Transverse colon (tissue), 4 donors: ENCODE data around the gene CDH15. TPM values are rescaled to one million over a fixed set of nuclear protein-coding genes. Genes with fewer than 3 reads are reported as not detected.

ENCODE experiments used
- DNase-seq: peaks from one replicate; pipeline ENCODE4 v3.0.0-alpha.2; 2019
- H3K27ac ChIP-seq, 4 donors: fragments of 200-600 bp; sonication (generic); 2 replicates each; pipeline ENCODE4 v1.5.1; 2016 to 2018; ENCODE audit warnings: inconsistent platforms in 4 of 4
- H3K27me3 ChIP-seq: fragments of 200-600 bp; sonication (generic); 2 replicates; pipeline ENCODE4 v1.5.1; 2017; ENCODE audit warnings: inconsistent platforms
- H3K36me3 ChIP-seq, 4 donors: fragments of 200-600 bp; sonication (generic); 2 replicates each; pipeline ENCODE4 v1.5.1; 2017 to 2019; ENCODE audit warnings: inconsistent platforms in 4 of 4
- H3K4me1 ChIP-seq, 4 donors: fragments of 200-600 bp; sonication (generic); 2 replicates each; pipeline ENCODE4 v1.5.1; 2017 to 2020; ENCODE audit warnings: inconsistent platforms in 4 of 4
- H3K4me3 ChIP-seq, 4 donors: fragments of 200-600 bp; sonication (generic); 1 replicate in 1 of 4; 2 replicates in 3 of 4; pipeline versions ENCODE4 v1.5.1 to v1.6.1; 2017 to 2019; ENCODE audit warnings: inconsistent platforms in 4 of 4
- H3K9me3 ChIP-seq, 2 donors: fragments of 200-600 bp; sonication (generic); 2 replicates each; pipeline ENCODE4 v1.5.1; 2017 to 2019; ENCODE audit warnings: inconsistent platforms in 2 of 2
- CTCF ChIP-seq, 5 experiments: fragments of 200-600 bp in 3 of 5; fragments of 450-650 bp in 2 of 5; sonication (generic) in 3 of 5; IDR thresholded peaks; 1 replicate in 2 of 5; 2 replicates in 3 of 5; pipeline ENCODE4 v1.5.1; 2016 to 2017; ENCODE audit warnings: antibody characterized with exemption in 5 of 5, inconsistent platforms in 3 of 5, mild to moderate bottlenecking in 2 of 5, moderate library complexity in 1 of 5
- EP300 ChIP-seq: sonication (generic); formaldehyde crosslinking; IDR thresholded peaks from one replicate; pipeline ENCODE4 v1.6.1; 2017; ENCODE audit warnings: antibody characterized with exemption, low read depth
- POLR2A ChIP-seq: fragments of 450-650 bp; IDR thresholded peaks from one replicate; pipeline ENCODE4 v1.6.1; 2016; ENCODE audit warnings: antibody characterized with exemption, mild to moderate bottlenecking, moderate library complexity
- POLR2AphosphoS5 ChIP-seq, 3 donors: sonication (generic); formaldehyde crosslinking; IDR thresholded peaks; one replicate each; pipeline ENCODE4 v1.6.1; 2016; ENCODE audit warnings: antibody characterized with exemption in 3 of 3
- WGBS, 2 donors: methylation state at CpG; one replicate each; pipeline ENCODE4 v1.1.5; 2018; ENCODE audit warnings: low coverage in 1 of 2; 5-methylcytosine and 5-hydroxymethylcytosine counted together
- in situ Hi-C, 4 donors: fragments of 200-750 bp; cut with MboI; loops; one replicate each; pipeline versions ENCODE4 v1.15.0 to v1.15.1; 2017; ENCODE audit warnings: low sequenced_read_pairs in 3 of 4, low pct_ligation_motif_present in 1 of 4, low pct_unique_long_range_greater_than_20kb in 1 of 4
- intact Hi-C: fragments of 100-400 bp; cut with DNase I; formaldehyde crosslinking; loops from one replicate; pipeline ENCODE4 v1.15.1; 2023; ENCODE audit warnings: low total_unique reads
- total RNA-seq, 4 donors: library from RNA; depleted of rRNA; stranded (reverse); fragments of >200 nt; gene quantifications; one replicate each; pipeline ENCODE4 v1.1.0, GENCODE V29; 2016

CDH15 gene
- total RNA-seq, 4 donors from 2014 or later: not detected

- no peak overlapping the region for H3K27ac ChIP-seq
- H3K4me1 ChIP-seq: no peaks in the 10 kb centered on the region
- intact Hi-C loops: no loop called here
- in situ Hi-C loops: no loop called here
- H3K27me3 ChIP-seq: no peaks in the 10 kb centered on the region
- WGBS, 2 donors: 91 to 98% methylated on average over 1 to 21 of the region's 21 CpGs
- no peak overlapping the region for H3K4me3 ChIP-seq
- no peak for TF ChIP-seq POLR2A
- TF ChIP-seq CTCF (IDR thresholded peaks at IDR 0.05): no peak
- no peak for TF ChIP-seq EP300
- no peak for TF ChIP-seq POLR2AphosphoS5 (IDR thresholded peaks at IDR 0.05)
- no peak for DNase-seq
- peaks cover 0 to 19% (median 4%) of the 10 kb centered on the region in 4 donors for H3K36me3 ChIP-seq
- no peaks in the 10 kb centered on the region for H3K9me3 ChIP-seq
Observed at GRCh38 chr16:89146211-89147005, 25.1 kb upstream of the CDH15 start.

GRCh38 chr16:89147085-89147817, 24.3 kb upstream of the CDH15 start:
- Histone ChIP-seq H3K4me1 (no peaks in the 10 kb centered on the region), H3K9me3 (no peaks in the 10 kb centered on the region), H3K4me3 (no peak overlapping the region), H3K36me3 (peaks cover 0 to 21% (median 4%) of the 10 kb centered on the region in 4 donors), H3K27ac (no peak overlapping the region), H3K27me3 (no peaks in the 10 kb centered on the region)
- in situ Hi-C loops: no loop called here
- DNase-seq: no peak
- 81 to 89% methylated on average over 3 to 10 of the region's 11 CpGs for WGBS, 2 donors
- TF ChIP-seq CTCF (IDR thresholded peaks at IDR 0.05) (no peak), EP300 (no peak), POLR2A (no peak), POLR2AphosphoS5 (IDR thresholded peaks at IDR 0.05) (no peak)
- intact Hi-C loops: no loop called here

- no peak for DNase-seq
- no peaks in the 10 kb centered on the region for H3K27me3 ChIP-seq
- TF ChIP-seq EP300 (no peak), POLR2AphosphoS5 (IDR thresholded peaks at IDR 0.05) (no peak), POLR2A (no peak), CTCF (IDR thresholded peaks at IDR 0.05) (no peak)
- no peak overlapping the region for H3K4me3 ChIP-seq
- in situ Hi-C loops: no loop called here
- H3K27ac ChIP-seq: no peak overlapping the region
- peaks cover 0 to 21% (median 4%) of the 10 kb centered on the region in 4 donors for H3K36me3 ChIP-seq
- H3K4me1 ChIP-seq: no peaks in the 10 kb centered on the region
- intact Hi-C loops: no loop called here
- 98 to 100% methylated on average over 3 to 9 of the region's 9 CpGs for WGBS, 2 donors
- no peaks in the 10 kb centered on the region for H3K9me3 ChIP-seq
Observed at GRCh38 chr16:89149386-89149785, 22.2 kb upstream of the CDH15 start.

GRCh38 chr16:89150090-89150835, 21.3 kb upstream of the CDH15 start:
- H3K9me3 ChIP-seq: no peaks in the 10 kb centered on the region
- H3K27ac ChIP-seq: no peak overlapping the region
- no peaks in the 10 kb centered on the region for H3K27me3 ChIP-seq
- intact Hi-C loops (no loop called here), in situ Hi-C loops (loop anchor here in 2 of 4 donors (25.0 kb wide), 1 partner anchor 213 kb away; no protein-coding TSS in a partner anchor)
- 92% methylated on average over 18 of the region's 18 CpGs; no CpG with 5 or more reads in 1 of the 2 donors for WGBS, 2 donors
- H3K36me3 ChIP-seq: peaks cover 0 to 21% (median 4%) of the 10 kb centered on the region in 4 donors
- DNase-seq: no peak
- TF ChIP-seq EP300 (no peak), POLR2AphosphoS5 (IDR thresholded peaks at IDR 0.05) (no peak), POLR2A (no peak), CTCF (IDR thresholded peaks at IDR 0.05) (no peak)
- peaks cover 6 to 9% (median 8%) of the 10 kb centered on the region in 4 donors for H3K4me1 ChIP-seq
- no peak overlapping the region for H3K4me3 ChIP-seq
